Measurements from ENCODE around the gene KMT2C.
A peak's percentile ranks its signal among the peaks of the same experiment; 100 is the strongest.

Gene KMT2C

DNA sequence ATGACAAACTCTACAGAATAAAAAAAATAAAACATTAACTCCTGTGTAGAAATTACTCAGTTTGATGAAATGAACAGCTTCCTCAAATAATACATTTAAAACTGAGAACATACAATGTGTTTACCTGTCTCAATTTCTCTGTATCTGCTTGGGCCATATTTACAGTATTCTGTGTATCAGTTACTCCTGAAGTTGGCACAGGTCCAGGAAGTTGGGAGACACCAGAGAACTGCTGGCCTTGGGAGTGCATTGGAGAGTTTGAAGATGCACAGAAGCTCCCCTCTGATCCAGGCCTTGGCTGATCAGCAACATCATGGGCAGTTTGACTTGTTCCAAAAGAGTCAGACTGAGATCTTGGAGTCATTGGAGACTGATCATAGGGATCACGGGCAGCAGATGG, 255.2 kb downstream of the KMT2C start:
- DNase-seq = no peak

DNA sequence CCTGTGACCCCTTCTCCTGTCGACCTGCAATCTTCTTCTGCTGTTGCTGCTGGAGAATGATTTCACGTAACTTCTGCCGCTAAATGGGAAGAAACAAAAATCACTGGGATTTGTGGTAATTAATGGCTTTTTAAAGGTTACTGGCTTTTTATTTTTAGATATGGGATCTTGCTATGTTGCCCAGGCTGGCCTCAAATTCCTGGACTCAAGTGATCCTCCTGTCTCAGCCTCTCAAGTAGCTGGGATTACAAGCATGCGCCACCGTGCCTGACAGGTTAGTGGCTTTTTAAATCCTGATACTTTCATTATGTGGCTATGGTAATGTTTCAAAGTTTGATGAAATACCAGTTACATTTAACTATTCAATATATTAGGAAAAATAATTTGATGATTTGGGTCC, 255.8 kb downstream of the KMT2C start:
- DNase-seq = no peak

DNA sequence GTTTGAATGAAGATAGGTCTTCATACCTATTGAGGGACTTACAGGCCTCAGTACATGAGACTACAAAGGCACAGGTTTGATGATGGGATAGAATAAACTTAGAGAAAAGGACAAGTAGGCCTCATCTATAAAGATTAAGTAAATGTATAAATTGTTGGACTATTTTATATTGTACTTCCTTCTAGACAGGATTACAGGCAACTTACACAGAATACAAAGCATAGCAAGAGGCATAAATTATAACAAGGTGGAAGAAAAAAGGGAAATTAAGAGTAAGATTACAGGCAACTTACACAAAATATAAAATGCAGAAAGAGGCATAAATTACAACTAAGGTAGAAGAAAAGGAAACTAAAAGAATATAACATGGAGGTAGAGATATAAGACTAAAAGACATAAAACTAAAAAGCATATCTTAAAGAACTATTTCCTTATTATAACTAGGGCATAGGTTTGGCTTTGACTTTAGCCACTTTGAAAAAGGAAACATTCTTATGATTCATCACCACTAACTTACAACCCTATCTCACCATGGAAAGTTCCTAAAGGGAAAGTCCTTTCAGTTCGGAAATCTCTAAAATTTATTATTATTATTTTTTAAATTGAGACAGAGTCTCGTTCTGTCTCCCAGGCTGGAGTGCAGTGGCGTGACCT, 257.3 kb downstream of the KMT2C start:
- DNase-seq = no peak

DNA sequence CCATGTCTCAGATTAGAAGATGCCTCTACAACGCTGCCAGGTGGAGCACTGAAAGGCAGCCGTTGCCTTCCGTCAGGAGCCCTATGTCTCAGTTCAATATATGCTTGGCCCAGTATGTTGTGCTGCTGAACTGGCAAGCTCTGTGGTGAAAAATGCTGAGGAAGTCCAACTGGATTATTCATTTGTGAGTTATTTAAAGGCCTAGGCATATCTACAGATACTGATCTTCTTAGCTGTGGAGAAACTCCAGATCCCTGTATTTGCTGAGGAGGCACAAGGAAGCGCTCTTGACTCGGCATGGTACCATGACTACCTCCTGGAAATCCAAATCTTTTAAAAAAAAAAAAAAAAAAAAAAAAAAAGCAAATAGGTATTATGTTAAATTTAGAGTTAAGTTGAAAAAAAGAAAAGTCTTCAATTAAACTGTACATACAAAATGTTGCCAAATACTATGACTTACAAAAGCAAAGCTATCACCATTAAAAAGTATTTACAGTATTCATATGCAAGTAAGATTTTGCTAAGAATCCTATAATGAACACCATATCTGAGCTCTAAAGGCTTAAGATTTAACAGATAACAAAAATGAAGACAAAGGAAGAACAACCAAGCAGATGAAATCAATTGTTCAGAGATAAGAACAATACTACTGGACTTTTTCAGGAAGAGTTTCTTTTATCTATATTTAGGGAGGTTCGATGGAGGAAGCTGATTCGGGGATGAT, 258.0 kb downstream of the KMT2C start:
- DNase-seq = no peak

DNA sequence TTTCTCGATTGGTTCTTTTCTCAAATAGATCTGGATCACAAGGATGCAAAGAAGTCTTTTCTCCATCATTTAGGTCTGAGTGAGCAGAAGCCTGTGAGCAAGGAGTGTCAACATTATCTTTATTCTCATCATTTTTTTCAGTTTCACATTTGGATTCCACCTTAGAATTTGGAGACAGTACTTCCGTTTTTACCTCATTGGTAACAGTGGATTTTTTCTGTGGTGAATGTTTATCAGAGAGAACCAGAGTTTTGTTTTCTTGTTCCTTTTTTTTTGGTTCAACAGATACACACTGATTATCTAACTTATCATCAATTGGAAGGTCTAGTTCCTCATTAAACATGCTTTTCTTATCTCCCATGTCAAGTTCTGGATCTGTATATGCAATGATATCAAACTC, 259.0 kb downstream of the KMT2C start:
- no peak for DNase-seq

DNA sequence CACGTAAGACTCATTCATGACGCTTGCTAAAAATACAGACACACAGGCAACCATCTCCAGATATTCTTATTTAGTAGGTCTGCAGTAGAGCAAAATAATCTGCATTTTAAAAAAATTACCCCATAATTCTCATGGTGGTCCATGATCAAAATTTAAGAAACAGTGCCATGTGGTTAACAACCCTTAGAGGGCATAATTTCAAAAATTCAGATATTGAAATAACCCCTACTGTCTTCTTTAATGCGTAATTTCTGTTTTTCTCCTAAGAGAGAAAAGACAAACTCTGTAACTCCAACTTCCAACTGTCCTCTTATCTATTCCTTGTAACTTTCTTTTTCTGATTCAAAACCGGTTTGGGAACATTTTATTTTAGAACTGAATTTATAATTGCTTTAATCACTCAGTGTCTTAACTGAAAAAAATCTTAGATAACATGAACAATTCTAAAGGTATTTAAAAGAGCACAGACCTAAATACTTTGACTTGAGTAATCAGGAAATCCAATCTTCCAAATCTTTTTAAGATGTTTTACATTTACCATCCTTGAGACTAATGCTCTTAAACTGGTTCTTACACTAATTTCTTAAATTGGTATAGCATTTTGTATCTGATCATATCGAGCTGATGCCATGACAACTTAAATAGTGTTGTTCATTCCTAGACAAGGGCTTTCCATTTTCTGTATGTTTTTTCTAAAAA, 262.3 kb downstream of the KMT2C start:
- DNase-seq = no peak

DNA sequence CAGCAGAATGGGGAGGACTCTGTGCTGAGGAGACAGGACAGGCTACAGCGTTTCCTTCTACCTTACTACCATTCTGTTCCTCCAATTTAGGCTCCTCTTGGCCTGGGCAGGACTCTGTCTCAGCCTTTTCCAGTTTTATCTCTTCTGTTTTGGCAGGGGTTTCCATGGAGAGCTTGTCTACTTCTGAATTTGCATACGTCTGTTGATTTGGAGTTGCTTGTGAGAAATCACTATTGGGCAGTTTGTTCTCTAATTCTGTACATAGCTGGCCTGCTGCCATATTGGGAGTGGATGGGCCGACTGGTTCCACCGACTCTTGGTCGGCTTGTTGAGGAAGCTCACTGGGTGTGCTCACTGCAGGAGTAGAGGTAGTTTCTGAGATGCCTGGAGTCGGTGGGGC, 273.5 kb downstream of the KMT2C start:
- no peak for DNase-seq

DNA sequence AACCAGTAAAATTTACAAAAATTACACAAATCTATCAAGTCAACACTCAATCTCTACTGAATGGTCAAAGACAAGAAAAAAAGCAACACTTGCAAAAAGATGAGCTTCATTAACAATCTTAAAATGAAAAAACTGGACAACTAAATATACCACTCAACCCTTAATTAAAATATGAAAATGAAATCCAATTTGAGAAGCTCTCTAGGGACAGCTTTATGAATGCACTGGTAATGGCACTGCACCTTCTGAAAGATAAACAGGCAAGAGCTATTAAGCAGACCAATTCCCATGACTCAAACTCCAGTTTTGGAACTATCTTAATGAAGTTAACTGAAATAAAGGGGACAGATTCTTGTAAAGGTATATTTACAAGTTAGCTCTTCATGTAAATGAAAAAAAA, 274.6 kb downstream of the KMT2C start:
- no peak for DNase-seq

DNA sequence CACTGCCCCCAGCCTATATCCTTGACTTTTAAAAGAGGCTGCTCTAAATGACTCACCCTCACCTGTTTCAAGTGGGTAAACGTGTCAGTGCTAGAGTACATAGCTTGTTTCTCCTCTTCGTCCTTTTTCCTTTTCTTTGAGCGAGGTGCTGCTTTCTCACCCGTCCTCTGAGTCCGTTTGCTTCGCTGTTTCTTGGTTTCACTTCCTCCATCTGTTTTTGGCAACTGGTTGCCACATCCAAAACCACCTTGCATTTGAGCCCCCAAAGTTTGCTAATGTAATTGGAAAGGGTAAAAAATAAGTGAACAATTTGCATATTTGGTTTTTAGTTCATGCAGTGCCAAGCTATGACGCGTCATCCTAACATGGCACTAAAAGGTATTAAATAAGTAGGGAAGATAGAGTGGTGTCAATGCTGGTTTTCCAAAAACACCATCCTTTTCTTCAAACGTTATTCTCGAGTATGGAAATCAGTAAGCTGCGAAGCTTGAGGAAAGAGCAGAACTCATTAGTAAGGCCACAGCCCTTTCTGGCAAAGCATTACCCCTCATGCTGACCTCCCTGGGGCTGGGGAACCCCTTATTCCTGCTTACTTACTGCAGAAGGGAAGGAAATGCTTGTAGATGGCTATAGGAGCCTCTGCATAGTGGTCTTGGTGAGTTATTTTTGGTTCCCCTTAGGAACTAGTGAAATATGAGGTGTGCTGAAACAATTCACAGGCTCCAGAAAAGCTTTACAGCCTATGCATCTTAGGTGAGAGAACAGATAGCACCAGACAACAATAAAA, 276.8 kb downstream of the KMT2C start:
- DNase-seq = no peak

DNA sequence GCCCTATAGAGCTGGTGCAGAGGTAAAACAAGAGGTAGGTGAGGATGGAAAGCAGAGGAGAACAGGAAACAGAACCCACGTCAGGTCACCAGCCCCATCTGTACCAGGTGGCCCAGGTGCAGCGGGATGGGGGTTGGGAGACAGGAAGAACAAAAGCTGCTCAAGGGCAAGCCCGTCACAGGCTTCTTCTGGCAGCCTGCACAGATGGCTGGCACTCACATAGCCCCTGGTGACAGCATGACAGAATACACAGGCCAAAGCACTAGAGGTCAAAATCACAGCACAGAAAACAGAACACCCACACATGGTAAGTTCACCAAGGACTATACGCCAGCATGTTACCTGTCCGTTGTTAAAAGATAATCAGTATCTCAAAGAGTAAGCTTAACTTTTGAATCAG, 283.5 kb downstream of the KMT2C start:
- no peak for DNase-seq

DNA sequence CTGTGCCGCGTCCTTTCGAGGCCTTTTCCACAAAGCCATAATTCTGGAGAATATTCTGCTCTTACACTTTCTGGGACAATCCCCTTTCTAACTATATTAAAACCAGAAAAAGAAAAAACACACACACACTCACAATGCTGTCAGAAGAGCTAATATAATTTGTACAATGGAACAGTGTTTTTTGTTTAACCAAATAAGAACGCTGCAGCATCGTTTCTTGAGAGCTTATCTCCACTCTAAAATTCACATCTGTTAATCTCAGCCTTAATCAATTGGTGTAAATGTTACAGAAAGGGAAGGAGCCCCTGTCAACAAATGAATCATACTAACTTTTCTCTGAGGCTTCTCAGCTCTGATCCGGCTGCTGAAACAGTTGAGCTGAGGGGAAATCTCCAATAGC, 286.4 kb downstream of the KMT2C start:
- no peak for DNase-seq

DNA sequence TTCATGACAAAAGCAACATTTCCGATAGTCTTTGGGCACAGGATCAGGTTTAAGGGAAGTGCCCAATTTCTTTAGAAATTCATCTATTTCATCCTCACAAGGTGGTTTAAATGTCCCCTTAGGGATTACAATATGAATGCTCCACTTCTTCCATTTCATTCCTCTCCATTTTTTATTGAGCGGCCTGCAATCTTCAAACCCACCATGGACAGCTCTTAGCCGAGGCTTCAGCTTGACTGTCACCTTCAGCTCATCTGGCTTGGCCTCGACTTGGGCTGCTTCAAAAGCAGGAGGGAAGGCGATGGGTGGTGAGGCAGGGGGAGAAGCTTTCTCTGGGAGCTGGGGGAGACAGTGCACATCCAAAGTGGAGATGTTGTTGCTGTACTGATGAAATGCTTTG, 287.1 kb downstream of the KMT2C start:
- no peak for DNase-seq

DNA sequence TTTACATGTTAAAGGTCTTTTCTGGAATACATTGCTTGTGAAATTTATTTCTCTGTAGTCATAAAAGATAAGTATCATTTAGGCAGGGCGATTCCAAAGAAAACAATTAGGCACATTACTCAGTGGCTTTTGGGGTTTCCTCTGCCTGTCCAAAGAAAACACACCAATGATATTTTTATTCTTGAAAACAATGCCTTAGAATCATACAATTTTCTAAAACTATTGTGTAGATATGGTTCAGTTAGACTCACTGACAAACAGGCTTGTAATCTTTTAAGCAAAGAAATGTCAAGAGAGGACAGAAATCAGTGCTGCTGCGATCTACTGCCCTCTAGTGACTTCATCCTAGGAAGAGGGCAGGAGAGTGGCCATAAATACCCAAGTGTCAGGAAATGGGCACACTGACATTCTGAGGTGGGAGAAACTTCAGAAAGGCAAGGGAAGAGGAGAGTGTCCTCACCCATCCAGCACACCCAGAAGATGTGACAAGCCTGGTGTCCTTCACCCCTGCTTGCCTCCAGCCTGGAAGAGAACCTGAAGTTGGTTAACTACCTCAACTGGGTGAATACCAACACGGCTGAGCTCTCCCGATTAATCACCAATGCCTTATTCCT, 289.8 kb downstream of the KMT2C start:
- DNase-seq = peak; percentile 54

DNA sequence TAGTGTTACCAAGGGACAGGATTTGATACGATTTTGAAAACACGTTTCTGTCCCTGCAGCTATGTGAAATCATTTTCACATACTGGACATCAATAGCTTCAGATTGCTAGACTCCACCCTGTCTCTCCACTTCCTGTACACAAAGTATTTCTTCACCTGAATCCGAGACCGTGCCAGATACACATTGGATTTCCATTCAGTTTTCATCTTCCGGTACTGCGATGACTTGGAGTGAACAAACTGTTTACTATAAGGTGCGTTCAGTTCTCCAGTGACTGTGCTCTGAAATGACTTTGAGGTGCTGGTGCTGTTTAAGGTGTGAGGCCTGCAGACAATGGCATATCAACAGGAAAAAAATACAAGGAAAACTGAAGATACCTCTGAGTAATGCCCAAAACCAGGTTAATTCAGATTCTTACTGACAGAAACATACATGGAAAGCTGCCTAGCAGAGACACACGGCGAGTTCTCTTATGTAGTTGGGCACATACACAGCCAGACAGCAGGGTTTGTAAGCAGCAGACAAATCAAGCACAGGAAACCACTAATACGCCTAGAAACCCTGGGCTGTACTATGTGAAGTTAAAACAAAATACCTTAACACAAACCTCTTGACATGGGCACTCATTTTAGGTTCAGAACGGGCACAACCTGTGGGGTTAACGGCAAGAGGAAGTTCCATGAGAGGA, 291.1 kb downstream of the KMT2C start:
- no peak for DNase-seq

DNA sequence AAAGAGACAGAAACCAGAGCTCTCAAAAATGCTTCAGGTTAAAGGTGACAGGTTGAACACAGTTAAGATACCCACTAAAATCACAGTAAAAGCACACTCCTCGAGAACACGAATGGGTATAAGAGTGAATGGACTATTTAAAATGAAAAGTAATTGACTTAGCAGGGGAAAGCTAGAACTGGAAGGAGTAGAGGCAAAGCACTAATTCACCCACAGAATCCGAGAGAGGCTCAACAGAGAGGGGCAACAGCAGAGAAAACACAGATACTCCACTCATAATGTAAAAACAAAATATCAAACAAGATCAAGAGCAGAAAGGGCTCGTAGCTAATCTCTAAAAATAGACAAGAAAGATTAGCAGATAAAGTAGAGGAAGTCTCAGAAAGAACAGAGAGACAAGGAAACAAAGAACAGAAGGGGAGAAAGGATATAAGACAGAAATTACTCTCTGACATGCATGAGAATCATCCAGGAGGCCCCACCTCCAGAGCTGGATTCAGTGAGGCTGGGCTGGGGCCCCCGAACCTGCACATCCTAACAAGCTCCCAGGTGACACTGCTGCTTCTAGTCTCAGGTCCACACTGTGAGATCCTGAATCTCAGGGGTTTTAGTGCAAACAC, 292.7 kb downstream of the KMT2C start:
- DNase-seq = no peak

DNA sequence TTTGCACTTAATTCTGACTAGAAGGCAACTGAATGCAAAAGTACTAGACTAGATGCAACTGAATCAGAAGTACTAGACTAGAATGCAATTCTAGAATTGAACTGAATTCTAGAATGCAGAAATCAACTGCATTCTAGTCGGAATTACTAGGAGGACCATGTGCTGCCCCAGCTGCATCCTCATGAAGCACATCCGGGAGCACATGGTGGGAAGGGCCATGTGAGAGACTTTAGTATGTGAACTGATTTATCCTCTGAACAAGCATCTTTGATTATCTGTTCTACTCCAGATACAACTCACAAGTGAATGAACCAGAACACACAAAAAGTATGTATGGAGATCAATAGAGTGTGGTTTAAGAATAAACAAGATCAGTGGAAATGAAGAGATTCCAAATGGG, 295.2 kb downstream of the KMT2C start:
- no peak for DNase-seq

DNA sequence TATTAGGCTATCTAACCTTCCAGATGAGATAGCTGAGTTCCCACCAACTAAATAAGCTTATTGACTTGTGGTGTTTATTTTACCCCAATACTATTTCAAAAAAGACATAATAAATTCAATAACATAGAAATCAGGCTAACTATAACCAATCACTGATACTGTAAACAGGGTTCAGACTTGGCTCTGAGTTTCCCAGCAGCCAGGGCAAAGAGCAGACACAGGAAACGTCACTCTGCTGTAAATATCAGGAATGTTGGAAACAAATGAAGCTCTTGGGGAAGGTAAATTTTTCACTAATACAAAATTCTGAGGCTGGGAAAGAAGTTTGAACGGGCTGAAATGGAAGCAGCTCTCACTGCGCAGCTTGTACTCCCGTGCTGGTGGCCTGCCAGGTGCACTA, 295.7 kb downstream of the KMT2C start:
- DNase-seq = no peak

DNA sequence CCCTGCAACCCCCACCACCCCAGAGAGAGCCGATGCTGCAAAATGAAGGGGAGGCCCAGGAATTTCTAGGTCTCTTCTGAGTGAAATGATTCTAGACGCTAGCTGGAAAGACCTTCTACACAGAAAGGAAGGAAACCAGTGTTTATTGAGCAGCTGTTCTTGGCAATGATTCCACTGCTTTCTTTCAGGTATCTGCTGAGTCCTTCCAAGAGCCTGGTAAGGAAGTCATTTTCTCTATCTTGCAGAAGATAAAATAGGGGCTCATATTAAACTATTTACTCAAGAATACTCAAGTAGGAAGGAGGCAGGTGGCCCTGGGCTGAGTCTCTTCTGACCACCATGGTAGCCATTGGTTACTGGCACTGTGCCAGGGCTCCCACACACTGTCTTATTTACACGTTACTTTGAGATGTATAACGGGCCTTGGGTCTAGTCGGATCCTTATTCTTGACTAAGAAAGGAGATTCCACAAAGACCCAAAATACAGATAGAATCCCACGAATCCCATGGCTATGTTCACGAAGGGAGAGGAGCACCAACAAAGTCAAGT, 298.3 kb downstream of the KMT2C start:
- DNase-seq = no peak

DNA sequence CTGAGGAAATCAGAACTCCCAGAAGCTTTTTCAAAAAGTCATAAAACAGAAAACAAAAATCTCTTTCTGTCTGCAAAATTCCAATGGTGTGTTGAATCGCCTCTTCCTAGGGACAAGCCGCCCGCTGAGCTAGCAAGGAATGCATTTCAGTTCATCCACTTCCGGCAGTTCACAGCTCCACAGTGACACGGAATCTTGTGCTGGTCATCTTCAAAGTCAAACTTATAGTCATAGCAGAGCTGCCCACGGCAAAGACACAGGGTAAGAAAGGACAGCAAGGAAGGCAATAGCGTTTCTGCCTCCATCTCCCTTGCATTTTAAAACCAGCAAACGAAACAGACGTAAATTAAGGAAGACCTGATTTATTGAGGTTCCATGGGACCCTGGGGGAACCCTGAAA, 299.1 kb downstream of the KMT2C start:
- peak; percentile 81 for DNase-seq

DNA sequence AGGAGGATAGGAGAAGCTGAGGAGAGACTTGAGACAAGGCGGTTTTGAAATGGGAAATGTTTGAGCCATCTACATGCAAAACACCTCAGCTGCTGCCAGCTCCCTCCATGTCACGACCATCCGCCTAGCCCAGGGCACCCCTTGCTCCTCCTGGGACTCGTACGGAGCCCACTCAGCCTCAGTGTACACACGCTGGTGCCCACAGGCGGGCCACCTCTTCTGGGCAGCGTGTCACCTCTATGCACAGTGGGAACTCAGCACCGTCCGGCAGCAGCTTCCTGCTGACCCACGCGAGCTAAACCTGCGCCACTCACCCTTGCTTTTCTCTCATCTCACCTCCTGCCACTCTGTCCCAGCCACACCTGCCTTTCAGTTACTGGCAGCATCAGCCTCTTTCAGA, 302.0 kb downstream of the KMT2C start:
- no peak for DNase-seq

DNA sequence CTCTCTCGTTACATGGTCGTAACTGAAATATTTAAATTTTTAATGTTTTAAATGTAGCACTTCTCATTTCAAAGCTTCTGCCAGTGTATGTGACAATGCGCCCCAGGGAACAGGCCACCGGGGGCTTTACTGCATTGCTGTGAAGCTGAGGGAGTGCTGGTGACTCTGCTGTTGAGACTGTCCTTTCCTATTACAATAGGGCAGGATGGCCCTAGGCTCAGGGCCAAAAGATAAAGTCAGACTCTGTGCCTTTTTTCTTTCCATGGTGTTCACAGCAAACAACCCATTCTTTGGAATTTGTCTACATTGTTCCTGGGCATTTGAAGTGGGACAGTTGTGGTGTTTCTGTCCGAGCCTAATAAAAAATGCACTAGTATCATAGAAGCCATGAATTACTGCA, 303.0 kb downstream of the KMT2C start:
- no peak for DNase-seq

All from EL (cell line).